ENCODE results near the gene P2RX6. TPM values are rescaled to one million over a fixed set of nuclear protein-coding genes. Genes with fewer than 3 reads are reported as not detected.

The P2RX6 gene
- total RNA-seq, 6 experiments from 2014 or later = 0.09 to 1.4 (median 0.42) TPM; not detected in 1

DNA sequence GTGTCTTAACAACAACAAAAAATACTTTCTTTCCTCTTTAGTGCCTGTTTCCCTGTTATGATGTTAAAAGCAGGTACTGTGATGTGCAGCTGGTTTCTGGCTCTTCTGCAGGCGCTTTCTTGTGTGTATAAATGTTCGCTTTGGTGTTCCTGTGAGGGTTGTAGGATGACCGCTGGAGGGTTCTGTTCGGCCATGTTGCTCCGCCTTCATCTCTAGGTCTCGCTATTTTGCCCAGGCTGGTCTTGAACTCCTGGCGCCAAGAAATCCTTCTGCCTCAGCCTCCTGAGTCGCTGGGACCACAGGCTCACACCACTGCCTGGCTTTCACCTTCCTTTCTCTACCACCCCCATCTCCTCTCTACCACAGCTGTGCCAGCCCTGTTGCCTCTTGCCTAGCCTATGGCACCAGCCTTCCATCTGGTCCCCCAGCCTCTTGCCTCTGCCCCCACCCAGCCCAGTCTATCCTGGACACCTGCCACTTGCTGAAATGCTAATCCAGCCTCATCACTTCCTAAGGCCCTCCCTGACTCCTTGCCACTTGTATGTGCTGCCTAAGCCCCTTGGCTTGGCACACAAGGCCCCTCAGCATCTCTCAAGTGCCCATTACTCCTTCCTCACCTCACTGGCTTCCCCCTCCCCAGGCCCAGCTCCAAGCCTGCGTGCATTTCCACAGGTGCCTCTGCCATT, 36.3 kb downstream of the P2RX6 start:
- intact Hi-C loops (cut with DNase I) = no loop called here
- no peak for ATAC-seq
- WGBS (ENCODE audit: insufficient coverage, low coverage, low lambda C conversion rate, missing lambda C conversion rate) = 32% methylated on average over 2 of the region's 9 CpGs

DNA sequence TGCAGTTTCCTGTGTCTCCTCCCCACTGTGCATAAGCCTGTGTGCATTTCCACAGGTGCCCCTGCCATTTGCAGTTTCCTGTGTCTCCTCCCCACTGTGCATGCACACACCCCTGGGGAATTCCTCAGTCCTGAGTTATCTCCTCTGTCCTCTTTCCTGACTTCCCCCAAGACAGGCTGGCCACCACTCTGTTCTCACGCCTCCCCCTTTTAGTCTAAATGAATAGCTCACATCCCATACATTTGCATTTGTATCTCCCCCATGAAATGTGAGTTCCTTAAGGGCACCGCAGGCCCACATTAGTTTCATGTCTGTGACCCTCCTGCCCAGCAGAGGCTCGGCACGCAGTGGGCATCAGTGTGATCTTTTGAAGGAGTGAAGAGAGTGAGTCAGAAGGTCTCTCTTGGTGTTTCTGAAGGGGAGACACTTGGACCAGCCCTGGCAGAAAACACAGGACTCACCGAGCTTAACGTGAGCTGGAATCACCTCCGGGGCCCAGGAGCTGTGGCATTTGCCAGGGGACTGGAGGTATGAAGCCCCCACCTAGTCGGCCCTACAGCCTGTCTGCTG, 37.0 kb downstream of the P2RX6 start:
- H3K9me3 ChIP-seq = no peaks in the 10 kb centered on the region
- H3K4me3 ChIP-seq = no peak overlapping the region
- DNase-seq = no peak
- intact Hi-C loops (cut with DNase I) = no loop called here
- no peaks in the 10 kb centered on the region for H3K27me3 ChIP-seq
- no peaks in the 10 kb centered on the region for H3K36me3 ChIP-seq
- ATAC-seq = no peak
- WGBS (ENCODE audit: insufficient coverage, low coverage, low lambda C conversion rate, missing lambda C conversion rate) = 43% methylated on average over 2 of the region's 8 CpGs
- no peaks in the 10 kb centered on the region for H3K4me1 ChIP-seq
- no peak overlapping the region for H3K27ac ChIP-seq
- no peak for TF ChIP-seq POLR2A (IDR thresholded peaks at IDR 0.05)
- TF ChIP-seq, protein P1, sequence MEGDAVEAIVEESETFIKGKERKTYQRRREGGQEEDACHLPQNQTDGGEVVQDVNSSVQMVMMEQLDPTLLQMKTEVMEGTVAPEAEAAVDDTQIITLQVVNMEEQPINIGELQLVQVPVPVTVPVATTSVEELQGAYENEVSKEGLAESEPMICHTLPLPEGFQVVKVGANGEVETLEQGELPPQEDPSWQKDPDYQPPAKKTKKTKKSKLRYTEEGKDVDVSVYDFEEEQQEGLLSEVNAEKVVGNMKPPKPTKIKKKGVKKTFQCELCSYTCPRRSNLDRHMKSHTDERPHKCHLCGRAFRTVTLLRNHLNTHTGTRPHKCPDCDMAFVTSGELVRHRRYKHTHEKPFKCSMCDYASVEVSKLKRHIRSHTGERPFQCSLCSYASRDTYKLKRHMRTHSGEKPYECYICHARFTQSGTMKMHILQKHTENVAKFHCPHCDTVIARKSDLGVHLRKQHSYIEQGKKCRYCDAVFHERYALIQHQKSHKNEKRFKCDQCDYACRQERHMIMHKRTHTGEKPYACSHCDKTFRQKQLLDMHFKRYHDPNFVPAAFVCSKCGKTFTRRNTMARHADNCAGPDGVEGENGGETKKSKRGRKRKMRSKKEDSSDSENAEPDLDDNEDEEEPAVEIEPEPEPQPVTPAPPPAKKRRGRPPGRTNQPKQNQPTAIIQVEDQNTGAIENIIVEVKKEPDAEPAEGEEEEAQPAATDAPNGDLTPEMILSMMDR (IDR thresholded peaks at IDR 0.05) = no peak

More for the DNA sequence above, 36.3 kb downstream of the P2RX6 start:
- Histone ChIP-seq H3K9me3 (no peaks in the 10 kb centered on the region), H3K36me3 (no peaks in the 10 kb centered on the region), H3K4me1 (no peaks in the 10 kb centered on the region), H3K4me3 (no peak overlapping the region), H3K27me3 (no peaks in the 10 kb centered on the region), H3K27ac (no peak overlapping the region)
- TF ChIP-seq POLR2A (IDR thresholded peaks at IDR 0.05) = no peak
- TF ChIP-seq, protein P1 (IDR thresholded peaks at IDR 0.05) = no peak
- no peak for DNase-seq

DNA sequence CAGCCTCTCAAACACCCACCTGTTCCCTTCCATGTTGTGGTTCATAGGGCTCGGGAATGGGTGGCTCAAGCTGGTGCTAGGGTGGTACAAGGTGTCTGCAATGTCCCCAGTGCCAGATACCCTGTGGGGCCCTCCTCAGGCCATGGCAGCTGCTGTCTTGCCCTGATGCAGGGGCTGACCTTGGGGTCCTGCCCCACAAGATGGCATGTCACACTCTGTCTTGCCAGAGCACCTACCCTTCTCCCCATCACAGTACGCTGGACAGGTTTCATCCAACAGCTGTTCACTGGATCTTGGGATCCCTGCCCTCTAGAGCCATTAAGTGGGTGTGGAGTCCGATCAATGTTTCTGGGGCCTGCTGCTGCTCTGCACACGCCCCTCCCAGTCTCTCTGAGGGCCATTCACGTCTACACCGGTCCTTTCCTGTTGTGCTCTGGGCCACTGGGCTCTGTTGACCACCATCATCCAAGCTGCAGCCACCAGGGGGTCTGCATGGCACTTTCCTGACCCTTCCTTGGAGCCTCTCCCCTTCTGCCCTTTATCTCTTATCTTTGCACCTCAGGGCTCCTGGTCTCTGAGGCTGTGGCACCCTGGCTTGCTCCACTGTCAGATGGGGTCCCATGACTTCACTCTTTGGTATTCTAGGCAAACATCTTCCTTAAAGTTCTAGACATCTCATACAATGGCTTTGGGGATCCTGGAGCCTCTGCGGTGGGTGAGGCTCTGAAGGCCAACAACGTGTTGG, 37.9 kb downstream of the P2RX6 start:
- ATAC-seq = no peak
- intact Hi-C loops (cut with DNase I) = no loop called here
- WGBS (ENCODE audit: insufficient coverage, low coverage, low lambda C conversion rate, missing lambda C conversion rate) = 60% methylated on average over 2 of the region's 8 CpGs

DNA sequence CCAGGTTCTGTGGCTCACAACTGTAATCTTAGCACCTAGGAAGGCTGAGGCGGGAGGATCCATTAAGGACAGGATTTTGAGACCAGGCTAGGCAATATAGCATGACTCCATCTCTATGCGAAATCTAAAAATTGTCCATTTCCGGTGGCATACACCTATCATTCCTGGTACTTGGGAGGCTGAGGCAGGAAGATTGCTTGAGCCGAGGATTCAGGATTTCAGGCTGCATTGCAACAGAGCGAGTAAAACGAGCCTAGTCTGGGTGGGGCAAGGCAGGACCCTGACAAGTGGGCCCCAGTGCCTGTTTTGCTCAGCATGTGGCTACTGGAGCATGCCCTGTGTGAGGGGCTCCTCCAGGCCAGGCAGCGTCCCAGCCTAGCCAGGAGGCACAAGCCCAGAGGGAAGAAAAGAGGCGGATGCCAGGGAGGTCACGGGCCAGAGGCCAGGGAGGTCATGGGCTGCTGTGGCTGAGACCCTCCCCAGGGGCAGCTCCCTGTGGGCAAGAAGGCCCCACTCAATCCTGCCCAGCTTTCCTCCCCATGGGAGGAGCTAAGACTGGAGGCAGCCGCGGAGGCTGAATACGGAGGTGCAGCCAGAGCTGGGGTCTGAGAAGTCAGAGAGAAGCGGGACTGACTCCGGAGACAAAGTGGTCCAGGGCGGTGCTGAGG, 39.2 kb downstream of the P2RX6 start:
- WGBS (ENCODE audit: insufficient coverage, low coverage, low lambda C conversion rate, missing lambda C conversion rate) = 89% methylated on average over 12 of the region's 15 CpGs
- intact Hi-C loops (cut with DNase I) = no loop called here
- TF ChIP-seq POLR2A (IDR thresholded peaks at IDR 0.05) = no peak
- TF ChIP-seq, protein P1 (IDR thresholded peaks at IDR 0.05) = no peak

More for the DNA sequence above, 37.9 kb downstream of the P2RX6 start:
- TF ChIP-seq, protein P1 (IDR thresholded peaks at IDR 0.05) = no peak
- TF ChIP-seq POLR2A (IDR thresholded peaks at IDR 0.05) = no peak
- Histone ChIP-seq H3K4me3 (no peak overlapping the region), H3K36me3 (no peaks in the 10 kb centered on the region), H3K9me3 (no peaks in the 10 kb centered on the region), H3K4me1 (no peaks in the 10 kb centered on the region), H3K27me3 (no peaks in the 10 kb centered on the region), H3K27ac (no peak overlapping the region)
- DNase-seq = no peak

More for the DNA sequence above, 39.2 kb downstream of the P2RX6 start:
- ATAC-seq = no peak
- no peak overlapping the region for H3K4me3 ChIP-seq
- H3K9me3 ChIP-seq = no peaks in the 10 kb centered on the region
- no peaks in the 10 kb centered on the region for H3K36me3 ChIP-seq
- DNase-seq = no peak
- no peaks in the 10 kb centered on the region for H3K27me3 ChIP-seq
- no peaks in the 10 kb centered on the region for H3K4me1 ChIP-seq
- no peak overlapping the region for H3K27ac ChIP-seq

All from right lobe of liver (tissue), 6 donors.